Measurements from ENCODE around the gene OCIAD2.

DNA sequence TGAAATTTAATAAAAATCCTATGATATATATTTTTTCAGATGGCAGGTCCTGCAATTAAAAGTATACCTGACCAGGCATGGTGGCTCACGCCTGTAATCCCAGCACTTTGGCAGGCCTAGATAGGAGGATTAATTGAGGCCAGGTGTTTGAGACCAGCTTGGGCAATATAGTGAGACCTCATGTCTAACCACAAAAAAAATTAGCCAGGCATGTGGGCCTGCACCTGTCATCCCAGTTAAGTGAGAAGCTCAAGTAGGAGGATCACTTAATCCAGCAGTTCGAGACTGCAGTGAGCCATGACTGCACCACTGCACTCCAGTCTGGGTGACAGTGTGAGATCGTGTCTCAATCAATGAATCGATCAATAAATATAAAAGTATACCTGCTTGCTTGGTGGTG is 2.5 kb downstream of the OCIAD2 start:
- TF ChIP-seq, protein P1, sequence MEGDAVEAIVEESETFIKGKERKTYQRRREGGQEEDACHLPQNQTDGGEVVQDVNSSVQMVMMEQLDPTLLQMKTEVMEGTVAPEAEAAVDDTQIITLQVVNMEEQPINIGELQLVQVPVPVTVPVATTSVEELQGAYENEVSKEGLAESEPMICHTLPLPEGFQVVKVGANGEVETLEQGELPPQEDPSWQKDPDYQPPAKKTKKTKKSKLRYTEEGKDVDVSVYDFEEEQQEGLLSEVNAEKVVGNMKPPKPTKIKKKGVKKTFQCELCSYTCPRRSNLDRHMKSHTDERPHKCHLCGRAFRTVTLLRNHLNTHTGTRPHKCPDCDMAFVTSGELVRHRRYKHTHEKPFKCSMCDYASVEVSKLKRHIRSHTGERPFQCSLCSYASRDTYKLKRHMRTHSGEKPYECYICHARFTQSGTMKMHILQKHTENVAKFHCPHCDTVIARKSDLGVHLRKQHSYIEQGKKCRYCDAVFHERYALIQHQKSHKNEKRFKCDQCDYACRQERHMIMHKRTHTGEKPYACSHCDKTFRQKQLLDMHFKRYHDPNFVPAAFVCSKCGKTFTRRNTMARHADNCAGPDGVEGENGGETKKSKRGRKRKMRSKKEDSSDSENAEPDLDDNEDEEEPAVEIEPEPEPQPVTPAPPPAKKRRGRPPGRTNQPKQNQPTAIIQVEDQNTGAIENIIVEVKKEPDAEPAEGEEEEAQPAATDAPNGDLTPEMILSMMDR (conservative IDR thresholded peaks at IDR 0.05) = no peak
- no peak for TF ChIP-seq EZH2 (IDR thresholded peaks at IDR 0.05; ENCODE audit: low read depth)

All from PC-9 (cell line).